ENCODE results near the gene ATP2B2.

The ATP2B2 gene

DNA sequence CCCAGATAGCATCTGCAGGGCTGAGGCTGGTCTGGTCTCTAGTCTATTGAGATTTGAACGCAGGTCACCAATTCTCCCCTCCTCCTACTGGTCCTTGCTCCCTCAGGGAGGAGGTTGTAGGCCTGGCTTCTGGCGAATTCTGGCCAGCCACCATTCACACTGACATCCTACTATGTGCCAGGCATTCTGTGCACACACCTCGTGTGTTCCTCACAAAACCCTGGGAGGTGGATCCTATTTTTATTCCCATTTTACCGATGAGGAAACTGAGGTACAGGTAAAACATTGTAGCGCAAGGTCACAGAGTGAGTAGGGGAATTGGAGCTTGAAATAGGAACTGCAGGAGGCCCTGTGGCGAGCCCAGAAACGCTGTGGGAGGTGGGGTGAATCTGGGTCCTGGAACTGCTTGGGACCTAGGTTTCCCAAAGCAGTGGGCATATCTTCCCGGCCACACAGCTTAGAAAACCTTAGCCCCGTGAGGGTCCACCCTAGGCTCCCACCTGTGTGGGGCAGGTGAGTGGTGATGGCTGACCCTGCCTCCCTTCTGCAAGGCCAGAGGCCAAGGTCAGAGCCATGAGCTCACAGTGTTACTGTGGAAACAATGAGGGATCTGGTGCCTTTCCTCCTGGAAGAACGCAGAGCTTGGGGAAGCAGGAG is 4.8 kb upstream of the ATP2B2 start:
- no peak for DNase-seq

DNA sequence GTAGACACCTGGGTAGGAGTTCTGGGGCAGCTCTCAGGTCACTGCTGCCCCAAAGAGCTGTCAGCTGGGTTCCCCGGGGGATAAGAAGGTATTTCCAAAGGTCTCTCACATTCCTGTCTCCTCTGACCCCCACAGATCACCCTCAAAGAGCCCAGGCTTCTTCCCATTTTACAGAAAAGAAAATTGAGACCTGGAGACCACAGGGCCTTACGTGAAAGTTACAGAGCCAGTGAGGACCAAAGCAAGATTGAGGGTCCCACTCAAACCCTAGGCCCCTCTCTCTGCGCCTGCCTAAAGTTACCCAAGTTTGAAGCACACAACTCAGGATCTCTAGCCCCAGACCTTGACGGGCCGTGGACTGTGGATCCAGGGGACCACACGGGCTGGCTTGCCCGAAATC is 3.9 kb upstream of the ATP2B2 start:
- no peak for DNase-seq

DNA sequence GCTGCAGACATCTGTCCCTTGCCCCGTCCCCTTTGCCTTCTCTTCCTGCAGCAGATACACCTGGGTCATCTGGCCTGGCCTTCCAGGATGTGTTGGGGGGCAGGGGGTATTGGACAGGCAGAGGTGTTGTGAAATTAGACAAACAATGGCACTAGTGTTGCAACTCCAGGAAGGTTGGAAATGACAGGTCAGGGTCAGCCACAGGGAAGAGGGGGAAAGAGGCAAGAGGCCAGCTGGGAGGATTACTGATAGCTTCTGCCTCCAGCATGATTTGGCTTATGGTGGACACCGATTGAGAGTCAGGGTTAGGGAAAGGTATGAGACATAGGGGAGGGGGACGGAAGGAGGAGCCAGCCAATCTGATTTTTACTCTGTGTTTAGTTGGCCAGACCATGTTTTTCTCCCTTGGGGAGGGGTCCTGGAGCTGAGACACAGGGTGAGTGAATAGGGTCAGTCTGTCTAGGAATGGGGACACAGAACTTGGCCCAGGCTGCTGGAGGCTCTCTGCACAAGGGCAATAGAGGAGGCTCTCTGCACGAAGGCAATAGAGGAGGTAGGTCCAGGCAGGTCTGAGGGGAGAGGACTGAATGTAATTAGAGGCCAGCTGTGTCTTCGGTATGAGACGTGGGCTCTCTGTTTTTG is 3.4 kb upstream of the ATP2B2 start:
- DNase-seq = no peak

DNA sequence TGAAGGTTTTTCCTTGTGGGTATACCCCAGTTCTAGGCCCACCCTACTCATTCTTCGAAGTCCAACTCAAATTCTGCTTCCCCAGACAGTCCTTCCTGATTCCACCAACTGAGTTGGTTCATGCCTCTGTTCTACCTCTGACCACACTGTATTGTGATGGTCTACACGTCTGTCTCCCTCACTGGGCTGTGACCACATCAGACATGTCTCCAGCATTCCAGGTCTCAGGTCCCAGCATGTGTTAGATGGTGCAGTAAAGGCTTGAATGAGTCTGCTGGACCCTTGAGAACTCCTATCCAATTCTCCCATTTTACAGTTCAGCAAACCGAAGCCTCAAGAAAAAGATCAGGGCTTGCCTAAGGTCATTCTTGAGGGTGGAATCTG is 2.8 kb upstream of the ATP2B2 start:
- no peak for DNase-seq

DNA sequence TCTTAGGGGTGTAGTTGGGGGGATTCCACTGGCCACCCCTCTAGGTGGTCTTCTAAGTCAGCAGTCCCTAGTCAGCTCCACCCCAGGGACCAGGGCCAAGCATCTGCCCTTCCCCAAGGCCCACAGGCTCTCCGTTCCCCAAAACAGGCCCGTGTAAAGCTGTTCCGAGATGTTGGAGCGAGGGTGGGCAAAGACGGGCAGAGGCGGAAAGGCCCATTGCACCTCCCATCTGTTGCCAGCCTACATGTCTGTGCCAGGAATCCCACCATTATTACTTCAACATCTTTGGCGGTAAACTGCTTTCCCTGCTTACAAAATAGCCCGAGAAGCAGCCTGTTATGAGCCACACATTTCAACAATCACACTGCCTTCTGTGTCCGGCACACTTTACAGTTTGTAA is 1.9 kb upstream of the ATP2B2 start:
- no peak for DNase-seq

DNA sequence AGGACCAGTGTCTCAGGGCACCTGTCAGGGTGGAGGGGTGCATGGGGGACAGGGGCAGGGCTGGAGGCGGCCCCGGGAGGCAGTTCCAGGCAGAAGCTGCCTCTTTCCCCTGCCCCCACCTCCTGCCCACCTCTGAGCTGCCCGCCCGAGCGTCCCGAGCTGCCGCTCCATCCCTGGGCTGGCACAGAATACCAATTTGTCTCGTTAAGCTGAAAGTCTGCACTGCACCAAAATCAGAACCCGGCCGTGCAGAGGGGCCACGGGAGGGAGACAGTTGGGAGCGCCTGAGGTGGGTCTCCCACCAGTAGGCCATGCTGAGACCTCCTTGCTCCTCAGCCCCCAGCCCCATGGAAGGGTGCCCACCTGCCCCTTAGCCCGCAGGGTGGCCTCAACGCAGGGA is 1.3 kb upstream of the ATP2B2 start:
- DNase-seq = no peak

DNA sequence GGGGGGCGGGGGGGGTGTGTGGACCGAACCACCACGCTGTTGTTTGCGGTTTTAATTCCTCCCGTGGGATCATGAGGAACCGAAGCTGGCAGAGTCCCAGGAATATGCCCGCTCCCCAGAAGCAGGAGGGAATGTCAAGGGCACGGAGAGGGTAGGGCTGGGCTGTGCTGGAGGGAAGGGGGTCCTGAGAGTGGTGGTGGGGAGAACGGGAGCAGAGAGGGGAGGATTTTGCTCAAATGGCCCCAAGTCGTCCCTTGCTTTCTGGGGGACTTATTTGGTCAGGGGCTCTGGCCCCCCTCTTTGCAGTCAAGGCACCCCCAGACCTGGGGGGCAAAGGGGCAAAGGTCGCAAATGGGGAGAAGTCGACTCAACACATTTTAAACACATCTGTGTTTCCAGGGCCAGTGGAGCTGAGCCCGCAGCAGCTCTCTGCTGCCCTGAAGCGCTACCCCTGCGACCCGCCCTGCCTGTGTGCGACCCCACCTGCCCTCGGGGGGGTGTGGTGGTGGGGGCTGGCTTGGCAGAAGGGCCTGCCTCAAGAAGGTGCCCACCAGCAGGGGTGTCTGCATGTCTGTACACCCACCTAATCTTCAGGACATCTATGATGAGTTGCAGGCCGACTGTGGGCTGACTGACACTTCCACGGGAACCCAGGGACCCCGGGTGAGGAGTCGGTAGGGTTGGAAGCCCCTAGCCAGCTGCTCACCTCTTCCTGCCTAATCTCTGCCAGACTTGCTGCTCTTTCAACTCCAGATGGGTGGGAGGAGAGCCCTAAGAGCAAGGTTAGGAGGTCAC is 602 bp upstream of the ATP2B2 start:
- DNase-seq = no peak

DNA sequence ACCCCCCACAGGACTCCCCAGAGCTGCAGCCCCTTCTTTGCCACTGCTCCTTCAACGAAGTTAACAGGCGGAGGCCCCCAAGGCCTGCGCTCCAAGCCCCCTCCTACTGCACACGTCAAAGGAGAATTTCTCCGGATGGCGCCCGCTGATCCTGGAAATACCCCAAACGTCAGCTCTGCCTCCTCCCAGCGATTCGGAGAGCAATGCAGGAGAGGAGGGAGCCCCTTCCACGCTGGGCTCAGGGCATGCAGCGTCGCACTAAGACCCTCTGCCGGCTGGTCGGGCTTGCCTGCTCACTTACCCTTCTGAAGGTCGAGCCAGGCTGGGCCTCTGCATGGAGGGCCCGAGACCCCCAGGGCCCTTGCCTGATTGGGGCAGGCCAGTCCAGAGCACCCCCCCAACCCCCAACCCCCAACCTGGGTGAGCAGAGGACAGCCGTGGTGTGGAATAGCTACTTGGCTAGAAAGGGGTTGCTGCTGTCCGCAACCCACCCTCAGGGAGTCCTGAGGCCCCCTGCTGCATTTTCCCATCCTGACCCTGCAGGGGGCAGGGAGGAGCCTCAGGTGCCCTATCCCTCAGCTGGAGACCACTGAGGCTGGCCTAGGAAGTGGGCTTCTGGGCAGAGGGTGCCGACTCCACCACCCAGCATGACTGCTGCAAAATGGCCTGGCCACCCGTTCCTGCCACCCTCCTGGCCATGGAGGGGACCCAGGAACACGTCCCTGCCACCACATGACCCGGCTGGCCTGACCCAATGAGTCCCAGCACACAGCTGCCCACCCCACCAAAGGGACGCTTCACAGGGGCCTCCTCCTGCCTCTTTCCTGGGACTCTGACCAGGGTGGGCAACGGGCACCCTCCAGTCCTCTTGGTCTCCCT is 976 bp downstream of the ATP2B2 start:
- DNase-seq = no peak

DNA sequence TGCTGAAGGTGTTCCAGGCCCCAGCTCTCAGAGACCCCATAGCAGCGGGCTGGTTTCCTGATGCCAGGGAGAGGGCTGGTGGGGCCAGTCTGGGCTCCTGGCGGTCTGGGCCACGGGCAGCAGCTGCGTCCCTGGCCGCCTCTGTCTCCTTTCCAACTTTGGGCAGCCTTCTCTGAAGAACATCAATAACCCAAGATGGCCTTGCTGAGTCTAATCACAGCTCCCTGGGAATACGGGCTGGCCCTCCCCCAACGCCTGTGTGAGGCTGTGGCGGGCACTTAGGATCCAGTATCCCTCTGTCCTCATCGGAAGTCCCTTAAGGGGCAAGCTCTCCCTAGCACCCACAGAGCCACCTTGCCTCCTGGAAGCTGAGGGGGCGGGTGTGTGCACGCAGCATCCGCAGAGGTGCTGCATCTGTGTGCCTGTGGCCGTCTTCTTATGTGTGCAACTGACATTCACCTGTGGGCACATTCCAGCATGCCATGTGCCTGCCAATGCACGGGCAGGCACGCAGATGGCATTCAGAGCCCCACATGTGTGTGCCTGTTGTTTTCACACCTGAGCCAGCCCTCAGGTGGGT is 2.1 kb downstream of the ATP2B2 start:
- no peak for DNase-seq

GRCh38 chr3:10502185-10502880 is 3.1 kb downstream of the ATP2B2 start:
- no peak for DNase-seq

DNA sequence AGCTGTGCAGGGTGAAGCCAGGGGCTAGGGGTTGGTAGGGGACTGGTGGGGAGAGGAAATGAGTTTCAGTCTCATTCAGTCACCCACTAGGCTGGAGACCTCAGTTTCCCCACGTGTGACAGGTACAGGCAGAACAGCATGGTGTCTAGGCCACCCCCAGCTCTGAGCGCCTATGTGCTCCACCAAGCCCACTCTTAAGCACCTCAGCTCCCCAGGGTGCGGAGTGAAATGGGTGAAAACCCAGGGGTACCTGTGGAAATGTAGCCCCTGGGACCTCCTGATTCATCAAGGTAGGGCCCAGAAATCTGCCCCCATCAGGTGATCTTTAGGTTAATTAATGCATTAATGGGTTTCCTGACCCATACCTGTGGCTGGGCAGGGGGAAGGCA is 3.7 kb downstream of the ATP2B2 start:
- DNase-seq = no peak

- no peak for DNase-seq
Observed at GRCh38 chr3:10500717-10501663, 4.4 kb downstream of the ATP2B2 start.

DNA sequence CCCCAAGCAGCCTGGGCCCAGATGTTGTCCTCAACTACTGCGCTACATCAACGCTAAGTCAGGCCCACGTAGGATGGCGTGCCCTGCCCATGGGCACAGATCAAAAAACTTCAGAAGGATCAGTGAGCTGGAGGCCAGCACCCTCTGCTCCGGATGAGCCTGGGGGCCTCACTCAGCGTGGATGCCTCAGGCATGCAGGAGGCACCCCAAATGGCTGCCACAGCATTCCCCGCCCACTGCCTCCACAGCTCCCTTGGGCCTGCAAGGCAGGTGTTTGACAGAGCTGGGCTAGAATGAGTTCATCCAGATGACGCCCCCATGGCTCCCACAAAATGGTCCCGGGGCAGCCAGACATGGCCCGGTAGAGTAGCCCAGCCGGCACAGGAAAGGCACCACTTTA is 7.1 kb downstream of the ATP2B2 start:
- no peak for DNase-seq

- no peak for DNase-seq
Observed at GRCh38 chr3:10497439-10497838, 7.9 kb downstream of the ATP2B2 start.

DNA sequence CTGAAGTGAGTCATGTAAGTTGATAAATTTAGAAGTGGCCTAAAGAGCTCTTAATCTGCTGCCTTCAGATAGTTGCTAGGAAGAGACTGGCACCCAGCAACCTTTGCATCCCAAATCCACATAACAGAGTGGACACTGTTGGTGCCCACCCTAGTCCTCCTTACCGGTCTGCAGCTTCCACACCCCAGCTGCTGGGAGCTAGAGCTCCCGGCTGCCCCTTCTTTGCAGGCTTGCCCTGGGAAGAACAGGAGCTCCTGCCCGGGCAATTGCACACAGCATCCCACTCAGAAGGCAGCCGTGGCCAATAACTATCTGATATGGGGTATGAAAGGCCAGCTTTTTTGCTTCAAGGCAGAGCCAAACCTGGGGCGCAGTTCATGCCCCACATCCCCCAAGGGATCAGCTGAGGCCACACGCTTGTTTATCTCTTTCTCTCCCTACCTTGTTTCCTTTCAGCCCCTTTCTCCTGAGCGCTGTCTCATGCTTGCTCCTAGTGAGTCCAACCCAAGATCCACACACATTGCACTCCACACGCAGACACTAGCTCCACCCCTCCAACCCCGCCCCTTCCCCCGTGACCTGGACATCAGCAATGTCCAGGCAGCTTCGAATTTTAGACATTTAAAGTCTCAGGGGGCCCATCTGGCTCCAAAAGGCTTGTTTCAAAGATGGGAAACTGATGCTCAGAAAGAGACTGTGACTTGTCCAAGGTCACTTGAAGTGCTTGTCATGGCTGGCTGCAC is 9.1 kb downstream of the ATP2B2 start:
- no peak for DNase-seq

DNA sequence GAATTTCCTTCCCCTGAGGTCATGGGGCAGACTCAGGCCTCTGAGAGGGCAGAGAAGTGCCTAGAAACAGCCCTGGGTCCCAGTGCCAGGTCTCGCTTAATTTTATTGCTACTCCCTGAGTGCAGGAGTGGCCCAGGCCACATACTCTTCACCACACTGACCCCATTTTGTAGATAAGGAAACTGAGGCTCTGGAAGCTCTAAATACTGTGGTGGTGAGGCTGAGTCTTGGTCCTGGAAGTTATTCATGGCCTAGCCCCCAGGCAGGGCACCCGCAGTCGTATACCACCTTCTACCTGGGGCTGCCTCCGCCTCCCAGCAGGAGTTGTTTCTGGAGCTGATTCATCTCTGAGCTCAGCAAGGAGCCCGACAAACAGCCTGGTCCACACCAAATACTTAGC is 9.8 kb downstream of the ATP2B2 start:
- no peak for DNase-seq

DNA sequence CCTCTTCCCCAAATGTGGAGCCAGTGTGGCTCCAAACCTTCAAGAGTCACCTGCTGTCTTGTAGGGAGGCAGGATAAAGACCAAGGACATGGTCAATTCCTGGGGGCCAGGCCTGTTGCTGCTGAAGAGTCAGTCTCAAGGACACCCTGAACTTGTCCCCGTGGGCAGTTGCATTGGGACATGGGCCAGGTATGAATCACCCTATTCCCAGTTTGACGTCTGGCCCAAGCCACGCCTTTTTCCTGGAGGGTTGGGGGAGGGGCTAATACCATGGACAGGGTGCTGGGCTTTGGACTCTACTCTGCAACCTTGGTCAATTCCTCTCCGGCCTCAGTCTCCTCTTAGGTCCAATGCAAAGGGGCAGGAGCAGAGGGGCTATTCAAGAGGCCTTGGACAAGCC is 10.4 kb downstream of the ATP2B2 start:
- no peak for DNase-seq

- DNase-seq = no peak
Observed at GRCh38 chr3:10494180-10494579, 11.2 kb downstream of the ATP2B2 start.

DNA sequence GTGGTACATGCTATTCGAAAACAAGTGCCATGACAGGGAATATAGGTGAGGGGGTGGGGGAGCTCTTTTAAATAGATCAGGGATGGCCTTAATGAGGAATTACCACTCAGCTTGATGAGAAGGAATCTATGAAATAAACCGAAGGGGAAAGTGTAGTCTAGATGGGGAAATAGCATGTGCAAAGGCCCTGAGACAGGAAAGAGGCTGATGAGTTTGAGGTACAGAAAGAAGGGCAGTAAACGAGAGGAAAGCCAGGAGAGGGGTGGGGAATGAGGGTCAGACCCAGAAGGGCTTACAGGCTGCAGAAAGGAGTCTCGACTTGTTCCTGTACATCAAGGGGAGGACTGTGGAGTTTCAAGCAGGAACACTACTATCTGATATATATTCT is 12.2 kb downstream of the ATP2B2 start:
- no peak for DNase-seq

All from NCI-H1436 treated with DMSO at 0.1 percent for 48 hours (cell line).